Glutamatergic neuron (in vitro differentiated cells): ENCODE results near the gene CELA3B. TPM values are rescaled to one million over a fixed set of nuclear protein-coding genes. Genes with fewer than 3 reads are reported as not detected.

ENCODE experiments used
- DNase-seq: peaks from one replicate; pipeline ENCODE4 v3.0.0; 2022
- H3K27ac Mint-ChIP-seq: one replicate; pipeline ENCODE4 v1.8.0; 2020; ENCODE audit warnings: mild to moderate bottlenecking, mixed read lengths, inconsistent platforms; ENCODE audit not compliant: unreplicated experiment
- H3K27me3 Mint-ChIP-seq: one replicate; pipeline ENCODE4 v1.8.0; 2020; ENCODE audit warnings: mild to moderate bottlenecking, moderate library complexity, mixed read lengths, inconsistent platforms; ENCODE audit not compliant: unreplicated experiment
- H3K36me3 Mint-ChIP-seq: one replicate; pipeline ENCODE4 v1.8.0; 2020; ENCODE audit warnings: mild to moderate bottlenecking, mixed read lengths, inconsistent platforms; ENCODE audit not compliant: unreplicated experiment
- H3K4me1 Mint-ChIP-seq: one replicate; pipeline ENCODE4 v1.8.0; 2020; ENCODE audit warnings: mild to moderate bottlenecking, low read depth, mixed read lengths, inconsistent platforms; ENCODE audit not compliant: unreplicated experiment
- H3K4me3 Mint-ChIP-seq: one replicate; pipeline ENCODE4 v1.8.0; 2020; ENCODE audit warnings: mild to moderate bottlenecking, mixed read lengths, inconsistent platforms; ENCODE audit not compliant: unreplicated experiment
- H3K9me3 Mint-ChIP-seq: one replicate; pipeline ENCODE4 v1.8.0; 2020; ENCODE audit warnings: mild to moderate bottlenecking, moderate library complexity, mixed read lengths, inconsistent platforms; ENCODE audit not compliant: unreplicated experiment
- CTCF ChIP-seq: fragments of 200-600 bp; sonication (generic); IDR thresholded peaks from one replicate; pipeline ENCODE4 v1.5.0; 2021; ENCODE audit not compliant: partially characterized antibody, unreplicated experiment
- total RNA-seq: library from RNA; stranded (reverse); fragmentation: NEBNext Ultra II Directional; extraction: Animal tissue kit (Norgen Biotek cat#: 25700); gene quantifications from one replicate; pipeline ENCODE4 v1.2.1, GENCODE V29; 2021; ENCODE audit not compliant: unreplicated experiment

Gene CELA3B
- total RNA-seq, 1 donor from 2014 or later = not detected

- Mint-ChIP-seq H3K9me3 (peaks cover 5% of the 10 kb centered on the region), H3K4me1 (no peaks in the 10 kb centered on the region), H3K27me3 (peaks cover 6% of the 10 kb centered on the region), H3K4me3 (no peak overlapping the region), H3K27ac (no peak overlapping the region), H3K36me3 (no peaks in the 10 kb centered on the region)
- no peak for DNase-seq
- no peak for TF ChIP-seq CTCF
Measured at GRCh38 chr1:21955058-21955457, 21.8 kb upstream of the CELA3B start.

- Mint-ChIP-seq H3K36me3 (no peaks in the 10 kb centered on the region), H3K27me3 (peaks cover 6% of the 10 kb centered on the region), H3K27ac (no peak overlapping the region), H3K4me1 (no peaks in the 10 kb centered on the region), H3K9me3 (peaks cover 5% of the 10 kb centered on the region), H3K4me3 (no peak overlapping the region)
- DNase-seq = no peak
- no peak for TF ChIP-seq CTCF
Measured at GRCh38 chr1:21955501-21956281, 21.1 kb upstream of the CELA3B start.

GRCh38 chr1:21956720-21957552 is 19.9 kb upstream of the CELA3B start:
- Mint-ChIP-seq H3K36me3 (no peaks in the 10 kb centered on the region), H3K27ac (no peak overlapping the region), H3K27me3 (peaks cover 4% of the 10 kb centered on the region), H3K4me3 (no peak overlapping the region), H3K4me1 (no peaks in the 10 kb centered on the region), H3K9me3 (peaks cover 5% of the 10 kb centered on the region)
- TF ChIP-seq CTCF = no peak
- DNase-seq = no peak

- Mint-ChIP-seq H3K36me3 (no peaks in the 10 kb centered on the region), H3K9me3 (peaks cover 4% of the 10 kb centered on the region), H3K4me3 (no peak overlapping the region), H3K27ac (no peak overlapping the region), H3K27me3 (peaks cover 4% of the 10 kb centered on the region), H3K4me1 (no peaks in the 10 kb centered on the region)
- DNase-seq = no peak
- TF ChIP-seq CTCF = no peak
Measured at GRCh38 chr1:21961337-21961736, 15.5 kb upstream of the CELA3B start.

- H3K27me3 Mint-ChIP-seq = peaks cover 4% of the 10 kb centered on the region
Measured at GRCh38 chr1:21961799-21962198, 15.0 kb upstream of the CELA3B start.

More at GRCh38 chr1:21961799-21962198, 15.0 kb upstream of the CELA3B start:
- Mint-ChIP-seq H3K4me3 (no peak overlapping the region), H3K4me1 (no peaks in the 10 kb centered on the region), H3K36me3 (no peaks in the 10 kb centered on the region), H3K27ac (no peak overlapping the region), H3K9me3 (peaks cover 4% of the 10 kb centered on the region)
- no peak for DNase-seq
- no peak for TF ChIP-seq CTCF
